ENCODE measurements around the gene PSMA1. TPM values are rescaled to one million over a fixed set of nuclear protein-coding genes. Genes with fewer than 3 reads are reported as not detected.

The PSMA1 gene
- total RNA-seq, 1 experiment from 2014 or later, result 167 TPM

- H3K79me2 ChIP-seq (ENCODE audit: insufficient read depth, low read length), result no peaks in the 10 kb centered on the region
- no peaks in the 10 kb centered on the region for H3K9me3 Mint-ChIP-seq
- no peak overlapping the region for H3K23ac ChIP-seq (ENCODE audit: insufficient read length, low read depth, low read length)
- H2AFZ ChIP-seq (ENCODE audit: low read length), result no peak overlapping the region
- no peak overlapping the region for H2BK12ac ChIP-seq (ENCODE audit: insufficient read length, low read depth, low read length)
- H3K14ac ChIP-seq (ENCODE audit: insufficient read depth, low read length), result no peak overlapping the region
- no peaks in the 10 kb centered on the region for H4K20me1 ChIP-seq (ENCODE audit: control insufficient read depth, insufficient read depth, insufficient read length)
- no peak overlapping the region for H2AK5ac ChIP-seq (ENCODE audit: insufficient read length, low read length)
- no peak overlapping the region for H3K56ac ChIP-seq (ENCODE audit: insufficient read length, low read depth, low read length)
- no peaks in the 10 kb centered on the region for H3K9me3 ChIP-seq (ENCODE audit: control insufficient read depth, low read depth, low read length)
- no peaks in the 10 kb centered on the region for H3K4me1 ChIP-seq (ENCODE audit: insufficient read depth, low read length)
- no peaks in the 10 kb centered on the region for H3K27me3 Mint-ChIP-seq (ENCODE audit: low read depth)
- H2BK20ac ChIP-seq (ENCODE audit: low read depth, low read length, poor library complexity, severe bottlenecking), result no peak overlapping the region
- no peak overlapping the region for H2BK5ac ChIP-seq (ENCODE audit: insufficient read length, low read length)
- H3K27ac Mint-ChIP-seq, result no peak overlapping the region
- H3K4me3 Mint-ChIP-seq, result no peak overlapping the region
- no peak for DNase-seq
- H3K4me1 Mint-ChIP-seq, result peaks cover 5 to 7% of the 10 kb centered on the region in 2 experiments
- TF ChIP-seq CTCF (conservative IDR thresholded peaks at IDR 0.05), result no peak
- H3K18ac ChIP-seq (ENCODE audit: insufficient read length, low read depth, low read length), result no peak overlapping the region
- no peak overlapping the region for H4K8ac ChIP-seq (replicated peaks; ENCODE audit: insufficient read length, low read depth, low read length)
- H3K4me2 ChIP-seq (ENCODE audit: insufficient read depth, insufficient read length, low read length), result no peak overlapping the region
- no peak overlapping the region for H2BK15ac ChIP-seq (ENCODE audit: low read depth, low read length)
- H3K36me3 Mint-ChIP-seq (ENCODE audit: insufficient read depth in 1 of 3, low read depth in 3 of 3), result no peaks in the 10 kb centered on the region
- WGBS (ENCODE audit: extremely low coverage, insufficient read length, low lambda C conversion rate), result no CpG with 5 or more reads among the region's 2 CpGs
- no peak overlapping the region for H4K5ac ChIP-seq (ENCODE audit: insufficient read length, low read depth, low read length)
- no peak overlapping the region for H3T11ph ChIP-seq (ENCODE audit: low read length)
- no peaks in the 10 kb centered on the region for H3K27me3 ChIP-seq (ENCODE audit: insufficient read depth, low read length)
- no peak overlapping the region for H3K4ac ChIP-seq (ENCODE audit: low read depth, low read length)
- H3K9ac ChIP-seq (ENCODE audit: extremely low read depth, insufficient read length, low read length), result no peak overlapping the region
- H3K79me1 ChIP-seq (ENCODE audit: insufficient read depth, low read depth, low read length, poor library complexity, severe bottlenecking), result no peaks in the 10 kb centered on the region
- H3K23me2 ChIP-seq (ENCODE audit: insufficient read length, low read depth, low read length, poor library complexity, severe bottlenecking), result no peaks in the 10 kb centered on the region
- H3K27ac ChIP-seq (ENCODE audit: insufficient read length, low read depth, low read length), result no peak overlapping the region
- no peak overlapping the region for H4K91ac ChIP-seq (ENCODE audit: insufficient read length, low read depth, low read length)
- no peak overlapping the region for H2BK120ac ChIP-seq (ENCODE audit: low read depth, low read length, poor library complexity, severe bottlenecking)
These were observed 9.8 kb upstream of the PSMA1 start for GRCh38 chr11:14529951-14530350.

All from H9 (cell line).